ENCODE measurements around the gene SLC7A8.

DNA sequence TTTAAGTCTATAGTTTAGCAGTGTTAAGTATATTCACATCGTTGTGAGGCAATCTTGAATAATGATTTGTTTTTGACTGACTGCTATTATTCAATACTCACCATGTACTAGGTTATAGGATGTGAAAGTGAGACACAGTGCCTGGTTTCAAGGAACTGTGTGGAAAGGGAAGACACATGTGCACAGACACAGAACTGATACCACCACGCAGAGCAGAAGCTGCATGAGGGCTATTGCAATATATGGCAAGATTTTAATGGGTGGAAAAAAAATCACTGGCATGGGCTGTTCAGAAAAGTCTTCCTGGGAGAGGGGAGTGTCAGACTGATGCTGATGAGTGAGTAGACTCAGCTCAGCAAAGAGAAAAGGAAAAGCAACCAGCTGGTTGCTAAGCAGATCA lies 10.4 kb downstream of the SLC7A8 start:
- TF ChIP-seq, protein P1, sequence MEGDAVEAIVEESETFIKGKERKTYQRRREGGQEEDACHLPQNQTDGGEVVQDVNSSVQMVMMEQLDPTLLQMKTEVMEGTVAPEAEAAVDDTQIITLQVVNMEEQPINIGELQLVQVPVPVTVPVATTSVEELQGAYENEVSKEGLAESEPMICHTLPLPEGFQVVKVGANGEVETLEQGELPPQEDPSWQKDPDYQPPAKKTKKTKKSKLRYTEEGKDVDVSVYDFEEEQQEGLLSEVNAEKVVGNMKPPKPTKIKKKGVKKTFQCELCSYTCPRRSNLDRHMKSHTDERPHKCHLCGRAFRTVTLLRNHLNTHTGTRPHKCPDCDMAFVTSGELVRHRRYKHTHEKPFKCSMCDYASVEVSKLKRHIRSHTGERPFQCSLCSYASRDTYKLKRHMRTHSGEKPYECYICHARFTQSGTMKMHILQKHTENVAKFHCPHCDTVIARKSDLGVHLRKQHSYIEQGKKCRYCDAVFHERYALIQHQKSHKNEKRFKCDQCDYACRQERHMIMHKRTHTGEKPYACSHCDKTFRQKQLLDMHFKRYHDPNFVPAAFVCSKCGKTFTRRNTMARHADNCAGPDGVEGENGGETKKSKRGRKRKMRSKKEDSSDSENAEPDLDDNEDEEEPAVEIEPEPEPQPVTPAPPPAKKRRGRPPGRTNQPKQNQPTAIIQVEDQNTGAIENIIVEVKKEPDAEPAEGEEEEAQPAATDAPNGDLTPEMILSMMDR (IDR thresholded peaks at IDR 0.05) = no peak
- TF ChIP-seq POLR2A (IDR thresholded peaks at IDR 0.05) = no peak

Measured in testis (tissue), 2 donors.